H9 (cell line): Measurements from ENCODE around the gene CSHL1. TPM values are rescaled to one million over a fixed set of nuclear protein-coding genes. Genes with fewer than 3 reads are reported as not detected.
"Not testable (repeated sequence)": the region's sequence is repeated elsewhere in the genome, so short reads cannot be mapped to it uniquely, and the experiment has no call there.

Source experiments
- DNase-seq: peaks from one replicate; pipeline ENCODE4 v3.0.0-alpha.2; 2017
- H2AFZ ChIP-seq: one replicate; pipeline ENCODE4 v1.6.1; 2013; ENCODE audit warnings: mild to moderate bottlenecking, low read length, control low read depth, moderate library complexity
- H2AK5ac ChIP-seq: 2 replicates; pipeline ENCODE4 v1.6.1; 2013; ENCODE audit warnings: low read length, control low read depth, mixed read lengths; ENCODE audit not compliant: insufficient read length
- H2BK120ac ChIP-seq: one replicate; pipeline ENCODE4 v1.6.1; 2013; ENCODE audit warnings: low read depth, mild to moderate bottlenecking, low read length, control low read depth, inconsistent platforms; ENCODE audit not compliant: poor library complexity, severe bottlenecking
- H2BK12ac ChIP-seq: 2 replicates; pipeline ENCODE4 v1.6.1; 2013; ENCODE audit warnings: low read length, control low read depth, mixed read lengths, low read depth; ENCODE audit not compliant: insufficient read length
- H2BK15ac ChIP-seq: 2 replicates; pipeline ENCODE4 v1.6.1; 2013; ENCODE audit warnings: low read depth, low read length, control low read depth
- H2BK20ac ChIP-seq: one replicate; pipeline ENCODE4 v1.6.1; 2013; ENCODE audit warnings: low read depth, mild to moderate bottlenecking, low read length, control low read depth, inconsistent platforms; ENCODE audit not compliant: poor library complexity, severe bottlenecking
- H2BK5ac ChIP-seq: 2 replicates; pipeline ENCODE4 v1.6.1; 2013; ENCODE audit warnings: low read length, control low read depth, mixed read lengths; ENCODE audit not compliant: insufficient read length
- H3K14ac ChIP-seq: 2 replicates; pipeline ENCODE4 v1.6.1; 2013; ENCODE audit warnings: low read length, control low read depth; ENCODE audit not compliant: insufficient read depth
- H3K18ac ChIP-seq: 2 replicates; pipeline ENCODE4 v1.6.1; 2013; ENCODE audit warnings: low read depth, mild to moderate bottlenecking, mixed read lengths, low read length, control low read depth; ENCODE audit not compliant: insufficient read length
- H3K23ac ChIP-seq: 2 replicates; pipeline ENCODE4 v1.6.1; 2013; ENCODE audit warnings: low read length, control low read depth, mixed read lengths, low read depth; ENCODE audit not compliant: insufficient read length
- H3K23me2 ChIP-seq: 2 replicates; pipeline ENCODE4 v1.6.1; 2013; ENCODE audit warnings: low read depth, mild to moderate bottlenecking, mixed read lengths, low read length, control low read depth; ENCODE audit not compliant: insufficient read length, poor library complexity, severe bottlenecking
- H3K27ac ChIP-seq: 2 replicates; pipeline ENCODE4 v1.5.1; 2013; ENCODE audit warnings: low read length, control low read depth, mixed read lengths, low read depth; ENCODE audit not compliant: insufficient read length
- H3K27me3 ChIP-seq: 2 replicates; pipeline ENCODE4 v1.6.1; 2013; ENCODE audit warnings: low read length, control low read depth, inconsistent platforms; ENCODE audit not compliant: insufficient read depth
- H3K4ac ChIP-seq: 2 replicates; pipeline ENCODE4 v1.6.1; 2013; ENCODE audit warnings: low read depth, mild to moderate bottlenecking, control low read depth, inconsistent platforms, low read length, moderate library complexity
- H3K4me1 ChIP-seq: 2 replicates; pipeline ENCODE4 v1.6.1; 2013; ENCODE audit warnings: low read length, control low read depth, inconsistent platforms; ENCODE audit not compliant: insufficient read depth
- H3K4me2 ChIP-seq: 2 replicates; pipeline ENCODE4 v1.6.1; 2013; ENCODE audit warnings: low read length, control low read depth, mixed read lengths; ENCODE audit not compliant: insufficient read length, insufficient read depth
- H3K56ac ChIP-seq: 2 replicates; pipeline ENCODE4 v1.6.1; 2013; ENCODE audit warnings: low read depth, mild to moderate bottlenecking, mixed read lengths, low read length, control low read depth; ENCODE audit not compliant: insufficient read length
- H3K79me1 ChIP-seq: 2 replicates; pipeline ENCODE4 v1.6.1; 2013; ENCODE audit warnings: low read depth, mild to moderate bottlenecking, moderate library complexity, low read length, control low read depth, inconsistent platforms; ENCODE audit not compliant: insufficient read depth, poor library complexity, severe bottlenecking
- H3K79me2 ChIP-seq: 2 replicates; pipeline ENCODE4 v1.6.1; 2013; ENCODE audit warnings: low read length, control low read depth, inconsistent platforms; ENCODE audit not compliant: insufficient read depth
- H3K9ac ChIP-seq: 2 replicates; pipeline ENCODE4 v1.6.1; 2013; ENCODE audit warnings: low read length, control low read depth, mixed read lengths; ENCODE audit not compliant: insufficient read length; ENCODE audit errors: extremely low read depth
- H3K9me3 ChIP-seq: one replicate; pipeline ENCODE4 v1.6.1; 2013; ENCODE audit warnings: low read depth, low read length, inconsistent platforms; ENCODE audit not compliant: control insufficient read depth
- H3T11ph ChIP-seq: one replicate; pipeline ENCODE4 v1.6.1; 2013; ENCODE audit warnings: mild to moderate bottlenecking, low read length, control low read depth, inconsistent platforms
- H4K20me1 ChIP-seq: one replicate; pipeline ENCODE4 v1.6.1; 2013; ENCODE audit not compliant: control insufficient read depth, insufficient read length, insufficient read depth
- H4K5ac ChIP-seq: 2 replicates; pipeline ENCODE4 v1.6.1; 2013; ENCODE audit warnings: low read depth, mild to moderate bottlenecking, mixed read lengths, low read length, control low read depth; ENCODE audit not compliant: insufficient read length
- H4K8ac ChIP-seq: replicated peaks from 2 replicates; pipeline ENCODE4 v1.6.1; 2013; ENCODE audit warnings: low read length, control low read depth, mixed read lengths, low read depth; ENCODE audit not compliant: insufficient read length
- H4K91ac ChIP-seq: 2 replicates; pipeline ENCODE4 v1.6.1; 2013; ENCODE audit warnings: low read depth, mild to moderate bottlenecking, moderate library complexity, mixed read lengths, low read length, control low read depth; ENCODE audit not compliant: insufficient read length
- H3K27ac Mint-ChIP-seq, 3 experiments: 2 replicates in 2 of 3; 3 replicates in 1 of 3; pipeline ENCODE4 v1.8.0; 2020 to 2021; ENCODE audit warnings: mixed read lengths in 3 of 3, mild to moderate bottlenecking in 1 of 3, moderate library complexity in 1 of 3
- H3K27me3 Mint-ChIP-seq: 2 replicates; pipeline ENCODE4 v1.8.0; 2021; ENCODE audit warnings: low read depth, mild to moderate bottlenecking, moderate library complexity, mixed read lengths
- H3K36me3 Mint-ChIP-seq, 3 experiments: 2 replicates in 2 of 3; 3 replicates in 1 of 3; pipeline ENCODE4 v1.8.0; 2020 to 2021; ENCODE audit warnings: low read depth in 3 of 3, mixed read lengths in 3 of 3; ENCODE audit not compliant: insufficient read depth in 1 of 3
- H3K4me1 Mint-ChIP-seq, 2 experiments: 2 replicates each; pipeline ENCODE4 v1.8.0; 2020; ENCODE audit warnings: mixed read lengths in 2 of 2
- H3K4me3 Mint-ChIP-seq, 2 experiments: 2 replicates in 1 of 2; 3 replicates in 1 of 2; pipeline ENCODE4 v1.8.0; 2020 to 2021; ENCODE audit warnings: mild to moderate bottlenecking in 2 of 2, mixed read lengths in 2 of 2, moderate library complexity in 1 of 2
- H3K9me3 Mint-ChIP-seq, 2 experiments: 2 replicates in 1 of 2; 3 replicates in 1 of 2; pipeline ENCODE4 v1.8.0; 2020; ENCODE audit warnings: mild to moderate bottlenecking in 2 of 2, mixed read lengths in 2 of 2, moderate library complexity in 1 of 2
- CTCF ChIP-seq: fragments of 200-600 bp; sonication (generic); conservative IDR thresholded peaks from 3 replicates; pipeline ENCODE4 v1.8.0; 2021; ENCODE audit warnings: antibody characterized with exemption, mild to moderate bottlenecking
- WGBS: extraction: QIAGEN DNeasy Blood & Tissue Kit; methylation state at CpG from one replicate; pipeline ENCODE4 v1.1.7; 2013; ENCODE audit warnings: missing lambda C conversion rate, low lambda C conversion rate, mixed read lengths; ENCODE audit not compliant: insufficient read length; ENCODE audit errors: extremely low coverage; 5-methylcytosine and 5-hydroxymethylcytosine counted together
- total RNA-seq: library from RNA; stranded (reverse); gene quantifications from 2 replicates; pipeline ENCODE4 v1.2.1, GENCODE V29; 2021

The CSHL1 gene
- total RNA-seq, 1 experiment from 2014 or later, result not detected

DNA sequence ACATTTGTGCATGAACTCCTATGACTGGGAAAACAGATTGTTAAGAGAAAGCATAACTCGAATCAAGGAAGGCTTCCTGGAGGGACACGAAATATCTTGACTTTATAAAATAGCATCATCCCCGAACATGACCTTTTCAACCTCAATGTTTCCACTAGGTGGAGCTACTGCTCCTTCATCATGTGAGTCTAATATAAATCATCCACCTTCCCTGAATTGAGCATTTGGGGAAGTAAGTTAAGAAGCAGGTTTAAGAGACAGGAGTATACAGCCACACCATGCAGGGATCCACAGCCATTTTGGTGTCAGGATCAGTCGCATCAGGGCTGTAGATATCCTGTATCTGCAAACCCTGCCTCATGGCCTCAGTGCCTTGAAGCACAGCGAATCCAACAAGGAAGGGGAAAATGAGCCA lies 7.3 kb downstream of the CSHL1 start:
- not testable (repeated sequence) for H3K4me2 ChIP-seq, H3K23ac ChIP-seq, H3K9ac ChIP-seq, H3K79me2 ChIP-seq, H3K4me3 Mint-ChIP-seq, H3K9me3 Mint-ChIP-seq, H3K9me3 ChIP-seq, H2AK5ac ChIP-seq, H3K4me1 ChIP-seq, DNase-seq, H3K14ac ChIP-seq, H3K79me1 ChIP-seq, H2BK15ac ChIP-seq, H3K36me3 Mint-ChIP-seq, H4K8ac ChIP-seq, H2BK5ac ChIP-seq, H4K20me1 ChIP-seq, H3K27ac ChIP-seq, H2BK120ac ChIP-seq, H3K4ac ChIP-seq, H2AFZ ChIP-seq, H4K5ac ChIP-seq, H3K23me2 ChIP-seq, H3K27ac Mint-ChIP-seq, H3K56ac ChIP-seq, H2BK20ac ChIP-seq, H3K4me1 Mint-ChIP-seq, H4K91ac ChIP-seq, H3K27me3 ChIP-seq, H3T11ph ChIP-seq, H3K18ac ChIP-seq, H2BK12ac ChIP-seq
- peaks cover 12% of the 10 kb centered on the region for H3K27me3 Mint-ChIP-seq
- no CpG with 5 or more reads among the region's 5 CpGs for WGBS
- peak; percentile 68 for TF ChIP-seq CTCF

- H3K4me1 ChIP-seq, H3K27me3 ChIP-seq, H3K14ac ChIP-seq, H3K79me1 ChIP-seq, H4K91ac ChIP-seq, H3K27ac ChIP-seq, H2BK120ac ChIP-seq, H2BK20ac ChIP-seq, H4K20me1 ChIP-seq, H3K4ac ChIP-seq, H3K23ac ChIP-seq, H3K4me1 Mint-ChIP-seq, H3K23me2 ChIP-seq, H4K8ac ChIP-seq, H3K4me3 Mint-ChIP-seq, H3K56ac ChIP-seq, H2AK5ac ChIP-seq, H2AFZ ChIP-seq, H3T11ph ChIP-seq, H3K9me3 Mint-ChIP-seq, H3K36me3 Mint-ChIP-seq, DNase-seq, H3K18ac ChIP-seq, H2BK15ac ChIP-seq, H4K5ac ChIP-seq, H3K9me3 ChIP-seq, H3K9ac ChIP-seq, H3K4me2 ChIP-seq, H3K79me2 ChIP-seq, H2BK12ac ChIP-seq, H2BK5ac ChIP-seq, H3K27ac Mint-ChIP-seq: not testable (repeated sequence)
- WGBS, result no CpG with 5 or more reads among the region's 2 CpGs
- H3K27me3 Mint-ChIP-seq, result peaks cover 14% of the 10 kb centered on the region
Observed at GRCh38 chr17:63901971-63902370, 9.1 kb downstream of the CSHL1 start.
